NCI-H2171 treated with DMSO at 0.1 percent for 48 hours (cell line): ENCODE measurements around the gene CCBE1.
"Not testable (repeated sequence)": the region's sequence is repeated elsewhere in the genome, so short reads cannot be mapped to it uniquely, and the experiment has no call there.

Experiments used
- DNase-seq: peaks from one replicate; lab custom pipeline; 2025; lab: John Stamatoyannopoulos, UW

The CCBE1 gene

DNA sequence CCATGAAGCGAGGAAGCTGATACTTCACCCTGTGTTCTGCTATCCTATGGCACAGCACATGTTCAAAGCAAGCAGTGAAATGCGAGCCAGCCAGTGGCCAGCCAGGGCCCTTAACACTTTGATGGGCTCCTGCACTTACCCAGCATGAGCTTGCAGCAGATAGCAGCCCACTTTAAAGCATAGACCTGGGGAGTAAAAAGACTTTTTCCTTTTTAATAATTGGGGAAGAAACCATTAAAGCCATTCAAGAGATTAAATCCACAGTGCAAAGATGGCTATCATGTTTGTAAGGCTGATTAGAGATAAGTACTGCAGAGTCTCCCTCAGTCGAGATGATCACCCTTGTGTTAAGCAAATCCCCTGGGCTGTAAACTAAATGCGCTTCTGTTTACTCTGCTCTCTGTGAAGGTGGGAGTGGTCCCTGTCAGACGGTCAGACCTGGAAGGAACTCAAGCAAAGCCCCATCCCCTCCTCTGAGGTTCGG lies 15.7 kb downstream of the CCBE1 start:
- peak; percentile 63 for DNase-seq

DNA sequence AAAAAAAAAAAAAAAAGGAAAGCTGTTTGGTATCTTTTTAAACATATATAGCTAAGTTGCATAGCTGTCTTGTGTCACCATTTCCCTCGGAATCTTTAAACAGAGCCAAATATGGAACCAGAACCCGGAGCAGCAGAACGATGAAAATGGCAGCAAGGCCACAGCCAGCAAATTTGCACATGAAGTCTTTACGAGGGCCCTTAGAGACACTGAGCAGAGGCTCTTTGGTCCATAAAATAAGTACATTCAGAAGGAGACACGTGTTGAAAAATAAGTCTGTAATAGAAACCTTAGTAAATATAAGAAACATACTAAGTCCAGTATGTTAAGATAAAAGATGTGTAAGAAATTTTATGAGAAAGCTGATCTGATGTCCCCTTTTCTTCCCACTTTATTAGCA lies 16.2 kb downstream of the CCBE1 start:
- DNase-seq: no peak

DNA sequence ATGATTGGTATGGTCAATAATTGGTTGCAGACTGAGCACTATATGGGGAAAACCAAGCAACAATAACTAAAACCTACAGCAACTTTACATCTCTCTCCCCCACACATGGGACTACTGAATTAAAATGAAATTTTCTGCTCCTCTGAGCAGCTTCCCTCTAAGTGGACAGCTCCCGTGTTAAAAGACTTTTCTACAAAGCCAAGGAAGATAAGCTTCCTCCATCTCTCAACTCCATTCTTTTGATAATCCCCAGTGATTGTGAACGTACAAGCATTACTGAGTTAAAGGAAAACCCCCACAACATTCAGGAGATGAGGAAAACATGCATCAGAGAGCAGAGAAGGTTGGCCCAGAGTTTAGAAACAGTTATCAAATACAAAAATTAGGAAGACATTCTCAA lies 21.9 kb downstream of the CCBE1 start:
- DNase-seq: no peak

DNA sequence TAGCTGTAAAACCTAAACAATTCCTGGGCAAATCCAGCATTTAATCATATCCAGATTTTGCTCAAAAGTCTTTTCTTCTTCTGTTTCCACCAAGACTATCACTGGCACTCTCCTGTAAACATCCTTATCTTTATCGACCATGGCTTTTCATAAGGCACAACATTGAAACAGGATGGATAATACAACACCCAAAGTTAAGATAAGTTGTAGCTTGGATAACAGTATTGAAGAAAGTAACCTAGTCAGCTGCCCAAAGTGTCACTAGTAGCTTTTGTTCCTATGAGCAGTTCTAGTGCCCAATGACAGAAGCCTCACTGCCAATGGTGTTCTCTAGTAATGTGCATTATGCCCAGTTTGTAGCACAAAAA lies 22.3 kb downstream of the CCBE1 start:
- no peak for DNase-seq

DNA sequence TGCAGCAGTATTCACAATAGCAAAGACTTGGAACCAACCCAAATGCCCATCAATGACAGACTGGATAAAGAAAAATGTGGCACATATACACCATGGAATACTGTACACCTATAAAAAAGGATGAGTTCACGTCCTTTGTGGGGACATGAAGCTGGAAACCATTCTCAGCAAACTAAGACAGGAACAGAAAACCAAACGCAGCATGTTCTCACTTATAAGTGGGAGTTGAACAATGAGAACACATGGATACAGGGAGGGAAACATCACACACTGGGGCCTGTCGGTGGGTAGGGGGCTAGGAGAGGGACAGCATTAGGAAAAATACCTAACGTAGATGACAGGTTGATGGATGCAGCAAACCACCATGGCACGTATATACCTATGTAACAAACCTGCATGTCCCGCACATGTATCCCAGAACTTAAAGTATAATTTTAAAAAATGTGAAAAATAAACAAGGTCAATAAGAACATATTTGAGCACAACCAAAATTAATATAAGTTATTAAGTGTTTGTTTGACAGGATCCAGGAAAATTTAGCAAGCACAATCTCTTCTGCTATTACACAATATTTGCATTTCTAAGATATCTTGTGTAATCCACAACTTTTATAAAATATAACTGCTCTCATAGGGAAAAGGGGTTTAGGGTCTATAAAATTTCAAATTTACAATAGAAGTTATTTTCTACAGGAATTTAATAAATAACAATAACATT lies 22.9 kb downstream of the CCBE1 start:
- no peak for DNase-seq

DNA sequence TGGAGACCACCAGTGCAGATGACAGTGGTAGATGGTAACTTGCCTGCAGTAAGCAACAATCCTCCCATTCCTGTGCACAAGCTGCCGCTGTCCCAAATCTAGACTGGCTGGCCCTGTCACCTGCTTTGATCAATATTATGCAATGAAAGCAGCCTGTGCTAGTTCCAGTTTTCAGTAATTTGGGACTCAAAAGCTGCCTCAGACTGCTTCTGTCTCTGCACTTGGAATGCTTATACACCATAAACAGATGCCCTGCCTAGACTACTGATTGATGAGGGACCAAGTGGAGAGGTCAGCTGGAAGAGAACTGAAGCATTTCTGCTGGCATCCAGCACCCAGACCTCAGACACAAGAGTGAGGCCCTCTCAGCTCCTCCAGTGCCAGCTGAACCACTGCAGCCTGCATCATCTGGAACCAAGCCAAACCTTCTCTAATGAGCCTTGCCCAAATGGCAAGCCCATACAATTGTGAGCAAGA lies 24.9 kb downstream of the CCBE1 start:
- DNase-seq: peak; percentile 93

DNA sequence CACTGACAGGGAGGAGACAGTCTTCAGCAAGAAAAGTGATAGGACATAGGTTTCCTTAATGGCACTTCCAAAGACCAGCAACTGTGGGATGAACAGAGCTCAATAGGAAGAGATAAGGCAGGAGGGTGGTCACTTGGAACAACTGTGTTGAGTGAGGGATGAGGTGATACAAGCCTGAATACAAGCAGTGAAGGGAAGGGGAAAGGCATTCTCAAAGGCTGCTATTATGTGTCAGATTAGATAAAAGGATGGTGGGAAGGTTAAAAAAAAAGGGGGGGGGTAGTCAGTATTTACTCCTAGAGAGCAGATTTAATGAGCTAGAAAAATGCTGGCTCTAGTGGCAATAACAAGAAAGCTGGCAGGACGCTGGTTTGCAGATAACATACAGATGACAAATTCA lies 25.7 kb downstream of the CCBE1 start:
- peak; percentile 14 for DNase-seq

DNA sequence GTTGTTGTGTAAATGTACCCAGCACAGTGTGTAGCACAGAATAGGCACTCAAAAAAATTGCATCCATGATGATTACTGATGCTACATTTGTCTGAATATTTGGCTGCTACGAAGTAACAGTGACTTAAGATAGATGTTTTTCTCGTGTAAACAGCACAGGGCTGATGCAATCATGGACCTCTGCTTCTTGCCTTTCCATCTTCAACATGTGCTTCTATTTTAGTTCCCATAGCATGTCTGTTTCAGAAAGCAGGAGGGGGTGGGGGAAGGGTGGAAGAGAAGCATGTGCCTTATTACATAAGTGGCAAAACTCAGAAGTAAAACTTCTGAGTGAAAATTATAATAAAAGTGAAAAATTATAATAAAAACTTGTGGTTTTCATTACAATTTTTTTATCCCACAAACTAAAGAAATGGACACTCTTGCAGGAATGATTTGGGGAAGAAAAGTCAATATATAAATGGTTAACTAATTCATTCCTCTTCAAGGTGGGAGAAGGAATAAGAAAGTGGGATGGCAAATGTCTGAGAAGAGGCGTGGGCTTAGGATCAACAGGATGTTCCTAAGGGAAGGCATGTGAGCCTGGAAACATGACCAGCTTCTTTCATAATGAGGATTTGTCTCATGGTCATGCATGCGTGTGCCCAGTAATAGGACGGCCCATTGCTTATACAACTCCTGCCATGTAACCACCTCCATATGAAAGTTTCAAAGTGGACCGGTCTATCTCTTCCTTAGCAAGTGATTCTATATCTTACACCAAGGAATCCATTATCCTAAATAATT lies 27.2 kb downstream of the CCBE1 start:
- no peak for DNase-seq

DNA sequence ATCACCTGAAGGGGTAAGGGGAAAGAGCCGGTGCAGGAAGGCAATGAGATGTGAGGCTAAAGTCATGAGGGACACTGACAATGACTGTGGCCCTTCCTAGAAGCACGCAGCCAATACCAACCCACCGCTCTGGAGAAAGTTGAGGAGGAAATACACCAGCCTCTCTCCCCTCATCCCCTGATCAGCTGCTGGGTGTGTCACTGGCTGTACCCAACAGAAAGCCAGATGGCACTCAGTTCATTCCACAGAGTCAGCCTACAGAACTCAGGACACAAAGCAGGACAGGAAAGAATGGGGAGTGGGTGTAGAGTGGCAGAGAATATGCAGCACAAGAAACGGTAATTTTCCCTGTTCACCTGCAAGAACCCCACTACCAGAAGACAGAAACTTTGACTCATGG lies 29.7 kb downstream of the CCBE1 start:
- DNase-seq: no peak

DNA sequence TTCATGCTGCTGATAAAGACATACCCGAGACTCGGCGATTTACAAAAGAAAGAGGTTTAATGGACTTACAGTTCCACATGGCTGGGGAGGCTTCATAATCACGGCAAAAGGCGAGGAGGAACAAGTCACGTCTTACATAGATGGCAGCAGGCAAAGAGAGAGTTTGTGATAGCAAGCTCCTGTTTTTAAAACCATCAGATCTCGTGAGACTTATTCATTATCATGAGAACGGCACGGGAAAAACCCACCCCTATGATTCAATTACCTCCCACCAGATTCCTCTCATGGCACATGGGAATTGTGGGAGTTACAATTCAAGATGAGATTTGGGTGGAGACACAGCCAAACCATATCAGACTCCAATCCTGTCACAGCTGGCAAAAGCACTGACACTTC lies 31.2 kb downstream of the CCBE1 start:
- DNase-seq: not testable (repeated sequence)

DNA sequence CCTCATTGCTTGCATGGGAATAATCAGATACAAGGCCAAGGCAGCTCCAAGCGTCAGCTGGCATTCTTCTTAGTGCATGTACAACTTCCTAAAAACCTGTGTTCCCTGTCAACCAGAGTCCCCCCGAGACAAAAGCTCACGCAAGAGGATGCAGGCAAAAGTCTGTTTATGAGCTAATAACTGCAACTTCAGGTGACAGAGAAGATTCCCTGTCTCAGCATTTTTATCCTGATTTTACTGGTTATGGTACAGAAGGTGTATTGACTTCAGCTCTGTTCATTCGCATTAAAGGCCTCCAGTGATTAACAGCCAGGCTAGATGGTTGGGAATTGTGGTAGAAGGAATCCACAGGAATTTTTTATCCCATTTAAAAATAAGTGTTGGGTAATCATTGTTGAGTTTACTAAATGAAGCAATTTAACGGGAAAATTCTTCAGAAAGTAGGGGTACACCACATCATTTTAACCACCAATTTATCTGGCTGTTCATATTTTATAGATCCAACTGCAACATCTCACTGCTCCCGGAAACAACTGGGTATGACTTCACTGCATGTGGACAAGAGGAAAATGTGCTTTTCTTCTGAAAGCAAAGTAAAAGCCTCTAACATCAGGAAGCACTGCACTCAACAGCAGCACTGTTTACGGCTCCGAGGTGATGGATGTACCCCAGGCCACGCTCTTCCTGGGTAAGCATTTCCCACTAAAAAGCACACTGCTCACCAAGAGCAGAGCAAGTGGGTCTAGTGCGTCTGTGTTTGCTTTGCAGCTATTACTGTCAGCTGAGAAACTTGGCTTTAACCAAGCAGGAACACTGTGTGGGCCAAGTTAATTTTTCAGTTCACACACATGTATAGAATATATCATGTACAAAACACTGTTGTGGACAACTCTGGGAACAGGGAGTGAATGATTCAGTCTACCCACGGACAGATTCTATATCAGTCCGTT lies 31.9 kb downstream of the CCBE1 start:
- no peak for DNase-seq

DNA sequence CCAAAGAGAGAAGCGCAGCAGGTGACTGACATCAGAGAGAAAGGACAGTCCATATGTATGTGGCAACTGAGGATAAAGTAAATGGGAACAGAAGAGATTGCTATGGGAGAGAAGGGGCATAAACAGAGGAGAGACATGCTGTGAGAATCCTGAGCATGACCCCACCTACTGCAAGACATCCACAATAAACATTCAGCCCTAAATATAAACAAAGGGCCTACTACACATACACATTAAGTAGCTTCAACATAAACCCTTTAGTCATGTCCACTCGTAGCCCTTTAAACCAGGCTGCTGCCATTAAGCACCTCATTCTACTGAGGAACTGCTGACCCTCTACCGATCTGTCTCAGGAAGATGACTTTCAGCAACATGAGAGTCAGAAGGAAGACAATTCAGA lies 32.9 kb downstream of the CCBE1 start:
- DNase-seq: no peak

DNA sequence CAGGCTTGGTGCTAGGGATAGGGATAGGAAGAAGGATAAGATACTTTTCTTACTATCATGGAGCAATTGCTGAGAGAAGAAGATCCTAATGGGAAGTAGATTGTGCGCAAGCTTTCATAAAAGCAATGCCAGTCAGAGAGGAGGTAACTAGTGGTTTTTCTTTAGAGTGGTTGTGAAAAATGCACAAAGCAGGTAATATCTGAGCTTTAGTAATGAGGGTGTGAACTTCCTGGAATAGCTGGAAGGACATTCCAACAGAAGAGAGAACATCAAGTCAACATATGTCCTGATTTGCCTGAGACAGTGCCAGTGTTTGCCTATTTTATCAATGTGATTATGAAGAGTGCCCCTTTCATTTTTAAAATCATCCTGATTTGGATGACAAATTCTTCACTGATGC lies 34.1 kb downstream of the CCBE1 start:
- DNase-seq: no peak

DNA sequence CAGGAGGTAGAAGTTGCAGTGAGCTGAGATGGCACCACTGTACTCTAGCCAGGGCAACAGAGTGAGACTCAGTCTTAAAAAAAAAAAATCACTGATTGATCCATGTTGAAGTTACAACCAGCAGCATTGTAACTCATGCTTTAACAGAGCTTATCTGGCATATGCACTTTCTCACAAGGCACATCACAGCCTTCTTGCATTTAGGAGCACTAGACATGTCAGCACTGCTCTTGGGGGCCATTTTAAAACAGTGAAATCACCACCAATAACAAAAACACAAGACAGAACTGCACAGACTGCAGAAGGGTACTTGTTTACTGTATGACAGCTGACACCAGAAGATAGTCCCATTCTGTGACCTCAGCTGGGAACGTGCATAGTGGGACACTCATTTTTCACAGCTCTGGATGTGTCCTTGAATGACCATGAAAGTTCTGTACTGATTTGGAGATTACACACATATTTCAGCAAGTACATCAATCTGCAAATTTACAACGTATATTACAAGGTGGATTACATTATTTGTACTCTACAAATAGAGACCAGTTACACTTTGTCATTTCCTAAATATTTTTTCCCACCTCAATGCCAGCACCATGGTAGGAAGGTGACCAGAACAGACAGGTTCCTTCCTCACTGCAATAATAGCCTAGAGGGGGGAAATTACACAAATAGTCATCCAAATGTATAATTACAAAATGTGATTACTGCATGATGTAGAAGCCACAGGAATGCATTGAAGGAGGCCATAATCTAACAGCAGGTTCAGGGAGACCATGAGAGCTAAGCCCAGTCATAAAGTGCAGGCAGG lies 35.1 kb downstream of the CCBE1 start:
- DNase-seq: no peak

DNA sequence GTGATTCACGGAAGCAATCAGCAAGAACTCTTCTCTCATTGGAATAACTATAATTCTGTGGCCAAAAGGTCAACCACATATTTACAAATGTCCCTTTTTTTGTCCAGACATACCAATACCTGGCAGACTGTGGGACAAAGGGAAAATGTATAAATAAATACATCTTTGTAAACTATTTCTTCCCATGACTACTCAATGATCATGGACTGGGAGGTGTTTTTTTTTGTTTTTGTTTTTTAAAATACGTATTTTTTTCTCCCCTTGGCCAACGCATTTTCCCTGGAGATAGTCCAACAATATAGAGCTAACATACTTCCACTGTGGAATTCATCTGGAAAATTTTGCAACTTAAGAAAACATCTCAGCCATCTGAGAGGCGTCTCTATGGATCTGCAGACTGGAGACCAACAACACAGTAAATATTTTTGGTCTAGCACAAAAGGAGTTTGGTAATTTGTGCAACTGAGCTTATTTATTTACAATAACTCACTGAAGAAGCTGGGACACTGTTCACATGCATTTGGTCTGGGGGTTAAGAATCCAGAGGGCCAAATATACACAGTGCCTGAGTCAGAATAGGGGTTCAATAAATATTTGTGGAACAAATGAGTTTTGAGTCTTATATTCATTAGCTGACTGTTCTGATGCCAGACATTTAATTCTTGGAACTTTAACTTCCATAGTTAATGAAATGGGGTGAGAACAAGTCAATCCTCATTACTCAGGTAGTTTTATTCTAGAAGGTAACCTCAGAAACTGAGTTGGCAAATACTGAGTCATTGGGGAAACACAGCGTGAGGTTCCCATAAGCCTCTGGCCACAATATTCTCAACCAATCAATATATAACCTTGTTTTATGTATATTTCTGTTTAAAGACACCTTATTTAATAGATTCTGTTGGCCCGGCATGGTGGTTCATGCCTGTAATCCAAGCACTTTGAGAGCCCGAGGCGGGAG lies 36.2 kb downstream of the CCBE1 start:
- no peak for DNase-seq

DNA sequence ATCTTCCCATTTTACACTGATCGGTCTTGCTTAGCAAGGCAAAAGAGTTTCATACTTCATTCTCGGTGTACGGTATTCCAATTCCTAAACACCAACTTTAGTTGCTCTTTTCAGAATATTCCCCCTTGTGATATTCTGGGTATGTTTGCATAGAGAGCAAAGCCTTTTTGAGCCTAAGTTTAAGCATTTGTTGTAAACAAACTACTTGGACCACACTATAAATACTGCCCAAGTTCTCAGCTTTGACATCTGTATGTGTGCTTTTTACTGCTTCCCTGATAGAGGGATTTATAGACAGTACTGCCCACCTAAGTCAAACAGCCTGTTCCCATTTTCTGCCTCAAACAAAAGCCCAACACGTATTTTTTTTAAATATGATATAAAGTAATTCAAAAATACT lies 36.9 kb downstream of the CCBE1 start:
- DNase-seq: no peak

DNA sequence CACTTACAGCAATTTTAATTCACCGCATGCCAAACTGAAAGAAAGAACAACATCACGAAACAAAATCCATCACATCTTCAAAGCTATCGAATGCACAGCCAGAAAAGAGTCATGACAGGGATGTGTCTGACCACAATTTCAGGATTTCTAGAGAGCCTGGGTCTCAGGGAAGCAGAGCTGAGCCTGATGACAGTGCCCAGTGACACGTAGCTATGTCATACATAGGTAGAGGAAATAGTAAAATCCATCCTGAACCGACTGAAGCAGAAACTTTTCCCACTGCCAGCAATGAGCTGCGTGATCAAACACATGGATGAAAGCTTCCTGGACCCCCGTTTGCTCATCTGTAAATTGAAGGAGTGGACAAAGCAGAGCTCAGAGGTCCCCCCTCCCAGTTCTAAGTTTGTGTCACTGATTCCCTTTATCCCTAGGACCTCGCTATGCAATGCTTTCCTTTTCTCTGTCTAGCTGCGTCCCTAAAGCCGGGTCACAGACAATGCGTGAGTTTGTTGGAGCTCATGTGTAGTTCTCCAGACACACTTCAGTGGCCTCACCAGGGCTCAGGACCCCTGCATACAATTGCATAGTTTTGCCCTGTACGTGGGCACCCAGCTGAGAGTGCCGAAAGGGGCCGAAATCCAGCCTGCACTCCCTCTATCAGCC lies 37.6 kb downstream of the CCBE1 start:
- DNase-seq: no peak

DNA sequence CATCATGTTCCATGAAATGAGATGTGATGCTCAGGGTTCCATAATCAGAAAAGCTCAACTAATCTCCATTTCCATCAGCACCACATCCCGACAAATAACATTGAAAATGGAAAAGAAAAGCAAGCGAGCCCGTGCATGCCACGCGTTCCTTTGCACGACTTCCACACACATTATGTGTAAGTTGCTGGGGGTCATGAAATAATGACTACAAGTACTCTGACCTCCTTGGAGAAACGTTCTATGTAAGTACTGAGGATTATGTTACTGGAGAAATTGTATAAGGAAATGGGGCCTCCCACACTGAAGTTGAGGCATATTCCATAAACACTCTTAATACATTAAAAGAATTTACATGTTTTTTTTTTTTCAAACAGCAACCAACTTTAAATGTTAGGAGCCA lies 38.3 kb downstream of the CCBE1 start:
- no peak for DNase-seq

DNA sequence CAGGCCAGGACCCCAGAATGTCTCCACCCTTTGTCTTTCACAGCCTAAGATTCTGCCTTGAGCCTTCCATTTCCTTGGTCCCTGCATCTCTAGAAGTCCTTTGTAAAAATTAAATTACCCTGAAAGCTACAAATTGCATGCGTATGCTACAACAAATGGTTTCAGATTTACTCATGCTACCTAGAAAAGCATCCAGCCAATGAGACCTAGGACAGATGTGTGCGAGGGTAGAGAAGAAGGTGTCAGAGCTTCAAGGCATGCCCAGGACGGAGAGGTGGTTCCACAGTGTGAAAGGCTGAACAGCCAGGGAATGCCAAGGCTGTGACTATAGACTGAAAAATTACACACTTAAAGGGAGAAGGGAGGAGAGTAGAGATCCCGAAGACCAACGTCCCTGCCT lies 40.2 kb downstream of the CCBE1 start:
- no peak for DNase-seq

DNA sequence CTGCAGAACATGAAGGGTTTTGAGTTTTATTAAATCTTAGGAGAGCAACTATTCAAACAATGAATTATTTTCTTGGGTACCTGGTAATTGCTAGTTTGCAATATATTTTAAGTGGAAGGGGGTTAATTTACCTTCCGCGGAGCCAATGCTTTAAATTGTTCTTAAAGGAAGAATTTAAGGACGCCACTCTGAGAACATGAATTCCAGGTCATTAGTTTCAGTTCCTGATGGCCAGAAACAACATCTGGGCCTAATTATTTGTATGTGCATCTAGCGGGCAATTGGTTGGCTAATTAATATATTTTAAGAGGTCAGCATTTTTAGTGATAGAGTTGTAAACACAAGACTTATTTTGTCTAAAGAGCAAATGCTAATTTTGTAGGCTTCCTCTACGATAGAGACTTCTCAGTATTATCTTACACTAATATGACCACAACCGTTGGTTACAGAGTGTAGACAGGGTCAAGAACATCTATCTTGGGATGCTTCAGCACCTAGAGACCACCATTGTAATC lies 40.8 kb downstream of the CCBE1 start:
- no peak for DNase-seq
